GM18909 (cell line): ENCODE data around the gene DQX1.

Source experiments
- ATAC-seq: cut with Tn5 transposase; IDR thresholded peaks from one replicate; pipeline ENCODE4 v1.9.1; 2021; ENCODE audit warnings: mild to moderate bottlenecking; ENCODE audit not compliant: unreplicated experiment, poor library complexity

The DQX1 gene

GRCh38 chr2:74533464-74533863 lies 7.4 kb upstream of the DQX1 start:
- ATAC-seq, result no peak

GRCh38 chr2:74532222-74532621 lies 6.2 kb upstream of the DQX1 start:
- ATAC-seq, result no peak

GRCh38 chr2:74531666-74532065 lies 5.6 kb upstream of the DQX1 start:
- no peak for ATAC-seq

- ATAC-seq, result peak; percentile 29
Measured at GRCh38 chr2:74530239-74531187, 4.5 kb upstream of the DQX1 start.

- ATAC-seq, result peak; percentile 85
Measured at GRCh38 chr2:74529357-74530238, 3.6 kb upstream of the DQX1 start, which contains the start of the genes AUP1 and HTRA2. AUP1 (minus strand) TSS chr2:74529706; CDS start chr2:74529629, 77 bp downstream. HTRA2 (plus strand) TSS chr2:74529933; CDS start chr2:74530007, 74 bp downstream.

- peak; percentile 9 for ATAC-seq
Measured at GRCh38 chr2:74528600-74529356, 2.7 kb upstream of the DQX1 start.

- no peak for ATAC-seq
Measured at GRCh38 chr2:74527741-74528140, 1.7 kb upstream of the DQX1 start.

GRCh38 chr2:74526649-74527230 lies 709 bp upstream of the DQX1 start:
- no peak for ATAC-seq

GRCh38 chr2:74524955-74525716 lies 895 bp downstream of the DQX1 start:
- no peak for ATAC-seq

GRCh38 chr2:74524005-74524404 lies 2.0 kb downstream of the DQX1 start:
- no peak for ATAC-seq

- ATAC-seq, result no peak
Measured at GRCh38 chr2:74522516-74522915, 3.5 kb downstream of the DQX1 start.

GRCh38 chr2:74516650-74517049 lies 9.4 kb downstream of the DQX1 start:
- no peak for ATAC-seq

- peak; percentile 78 for ATAC-seq
Measured at GRCh38 chr2:74515981-74516633, 9.9 kb downstream of the DQX1 start.

- ATAC-seq, result peak; percentile 10
Measured at GRCh38 chr2:74515271-74515980, 10.6 kb downstream of the DQX1 start.

- ATAC-seq, result no peak
Measured at GRCh38 chr2:74514368-74515270, 11.4 kb downstream of the DQX1 start, which contains the start of gene TLX2. TLX2 (plus strand) TSS chr2:74514450; CDS start chr2:74514807, 357 bp downstream.

GRCh38 chr2:74513605-74514367 lies 12.2 kb downstream of the DQX1 start:
- no peak for ATAC-seq
